Endodermal cell (in vitro differentiated cells): ENCODE data around the gene CCL17. TPM values are rescaled to one million over a fixed set of nuclear protein-coding genes. Genes with fewer than 3 reads are reported as not detected.

ENCODE experiments used
- DNase-seq: peaks from one replicate; pipeline ENCODE4 v3.0.0-alpha.2; 2017
- H3K27ac ChIP-seq: 2 replicates; pipeline ENCODE4 v1.5.1; 2013; ENCODE audit warnings: mild to moderate bottlenecking, low read depth, low read length, moderate library complexity
- H3K27me3 ChIP-seq: 2 replicates; pipeline ENCODE4 v1.6.1; 2013; ENCODE audit warnings: mild to moderate bottlenecking, low read length, moderate library complexity; ENCODE audit not compliant: insufficient read depth, control insufficient read depth, poor library complexity, severe bottlenecking
- H3K36me3 ChIP-seq: 2 replicates; pipeline ENCODE4 v1.7.0; 2013; ENCODE audit warnings: mild to moderate bottlenecking, low read length, moderate library complexity; ENCODE audit not compliant: control insufficient read depth, insufficient read depth
- H3K4me1 ChIP-seq: one replicate; pipeline ENCODE4 v1.7.0; 2013; ENCODE audit warnings: low read length; ENCODE audit not compliant: control insufficient read depth, insufficient read depth
- H3K4me3 ChIP-seq: 2 replicates; pipeline ENCODE4 v1.5.1; 2013; ENCODE audit warnings: mild to moderate bottlenecking, low read length, moderate library complexity
- H3K9ac ChIP-seq: 2 replicates; pipeline ENCODE4 v1.6.1; 2013; ENCODE audit warnings: mild to moderate bottlenecking, low read length, moderate library complexity; ENCODE audit not compliant: poor library complexity, severe bottlenecking; ENCODE audit errors: extremely low read depth
- H3K9me3 ChIP-seq: 2 replicates; pipeline ENCODE4 v1.6.1; 2013; ENCODE audit warnings: mild to moderate bottlenecking, low read length, moderate library complexity; ENCODE audit not compliant: control insufficient read depth
- H3K27ac Mint-ChIP-seq: 2 replicates; pipeline ENCODE4 v1.8.0; 2020; ENCODE audit warnings: mixed read lengths
- H3K27me3 Mint-ChIP-seq: 2 replicates; pipeline ENCODE4 v1.8.0; 2021; ENCODE audit warnings: mild to moderate bottlenecking, mixed read lengths; ENCODE audit not compliant: insufficient read depth
- H3K36me3 Mint-ChIP-seq: 2 replicates; pipeline ENCODE4 v1.8.0; 2020; ENCODE audit warnings: low read depth, mixed read lengths
- H3K4me1 Mint-ChIP-seq: 2 replicates; pipeline ENCODE4 v1.8.0; 2020; ENCODE audit warnings: mixed read lengths
- H3K4me3 Mint-ChIP-seq: 2 replicates; pipeline ENCODE4 v1.8.0; 2020; ENCODE audit warnings: mild to moderate bottlenecking, moderate library complexity, mixed read lengths
- H3K9me3 Mint-ChIP-seq: 2 replicates; pipeline ENCODE4 v1.8.0; 2020; ENCODE audit warnings: mild to moderate bottlenecking, mixed read lengths
- CTCF ChIP-seq: fragments of 200-600 bp; sonication (generic); conservative IDR thresholded peaks from 2 replicates; pipeline ENCODE4 v1.5.0; 2021; ENCODE audit warnings: antibody characterized with exemption, mild to moderate bottlenecking
- WGBS, 2 experiments: methylation state at CpG; one replicate each; pipeline versions ENCODE4 v1.1.5 to v1.1.7; 2013; ENCODE audit warnings: missing lambda C conversion rate in 2 of 2, mixed read lengths in 1 of 2; ENCODE audit not compliant: insufficient coverage in 1 of 2, insufficient read length in 1 of 2; 5-methylcytosine and 5-hydroxymethylcytosine counted together
- total RNA-seq, 2 donors: library from RNA; stranded (reverse); fragmentation: NEBNext Ultra II Directional in 1 of 2; extraction: Animal tissue kit (Norgen Biotek cat#: 25700) in 1 of 2; gene quantifications; 2 replicates in 1 of 2; 3 replicates in 1 of 2; pipeline ENCODE4 v1.2.1, GENCODE V29; 2021

The CCL17 gene
- total RNA-seq, 2 donors from 2014 or later, result not detected

- Mint-ChIP-seq H3K36me3 (peaks cover 9% of the 10 kb centered on the region), H3K27me3 (peaks cover 17% of the 10 kb centered on the region), H3K4me1 (peaks cover 21% of the 10 kb centered on the region), H3K9me3 (no peaks in the 10 kb centered on the region), H3K4me3 (no peak overlapping the region), H3K27ac (no peak overlapping the region)
- WGBS, 2 experiments, result 86% methylated on average over 2 of the region's 2 CpGs
- no peaks in the 10 kb centered on the region for H3K9me3 ChIP-seq
- H3K36me3 ChIP-seq, result peaks cover 6% of the 10 kb centered on the region
- TF ChIP-seq CTCF, result no peak
- DNase-seq, result no peak
- peaks cover 15% of the 10 kb centered on the region for H3K27me3 ChIP-seq
- no peak overlapping the region for H3K9ac ChIP-seq
- H3K4me1 ChIP-seq, result peaks cover 4% of the 10 kb centered on the region
- H3K27ac ChIP-seq, result no peak overlapping the region
- no peak overlapping the region for H3K4me3 ChIP-seq
Measured at GRCh38 chr16:57423152-57423551, 18.6 kb downstream of the CCL17 start.

- WGBS, 2 experiments, result 92 to 93% methylated on average over 3 of the region's 3 CpGs
- Histone ChIP-seq H3K4me3 (no peak overlapping the region), H3K9me3 (no peaks in the 10 kb centered on the region), H3K9ac (no peak overlapping the region), H3K27me3 (peaks cover 15% of the 10 kb centered on the region), H3K27ac (no peak overlapping the region), H3K4me1 (peaks cover 4% of the 10 kb centered on the region), H3K36me3 (peaks cover 17% of the 10 kb centered on the region)
- H3K27ac Mint-ChIP-seq, result no peak overlapping the region
- TF ChIP-seq CTCF, result no peak
- no peak overlapping the region for H3K4me3 Mint-ChIP-seq
- peaks cover 25% of the 10 kb centered on the region for H3K4me1 Mint-ChIP-seq
- H3K9me3 Mint-ChIP-seq, result no peaks in the 10 kb centered on the region
- DNase-seq, result no peak
- peaks cover 21% of the 10 kb centered on the region for H3K36me3 Mint-ChIP-seq
- peaks cover 18% of the 10 kb centered on the region for H3K27me3 Mint-ChIP-seq
Measured at GRCh38 chr16:57424583-57424982, 20.0 kb downstream of the CCL17 start.

GRCh38 chr16:57426356-57426755, 21.8 kb downstream of the CCL17 start:
- Mint-ChIP-seq H3K9me3 (no peaks in the 10 kb centered on the region), H3K27ac (no peak overlapping the region), H3K4me3 (no peak overlapping the region), H3K27me3 (peaks cover 21% of the 10 kb centered on the region), H3K4me1 (peaks cover 25% of the 10 kb centered on the region), H3K36me3 (peaks cover 39% of the 10 kb centered on the region)
- DNase-seq, result no peak
- no peak overlapping the region for H3K9ac ChIP-seq
- H3K4me1 ChIP-seq, result peaks cover 4% of the 10 kb centered on the region
- H3K27ac ChIP-seq, result no peak overlapping the region
- WGBS, 2 experiments, result 91 to 100% methylated on average over 7 of the region's 7 CpGs
- peaks cover 34% of the 10 kb centered on the region for H3K36me3 ChIP-seq
- H3K9me3 ChIP-seq, result no peaks in the 10 kb centered on the region
- H3K27me3 ChIP-seq, result peaks cover 15% of the 10 kb centered on the region
- H3K4me3 ChIP-seq, result no peak overlapping the region
- TF ChIP-seq CTCF, result no peak
